Right lobe of liver (tissue), 6 donors: ENCODE results near the gene CDHR5. TPM values are rescaled to one million over a fixed set of nuclear protein-coding genes. Genes with fewer than 3 reads are reported as not detected.

Source experiments
- ATAC-seq, 4 donors: fragments of 200-7000 bp; cut with Tn5 transposase; one replicate each; pipeline ENCODE4 v1.9.1; 2020; ENCODE audit warnings: mild to moderate bottlenecking in 4 of 4, moderate library complexity in 4 of 4
- DNase-seq, 3 donors: peaks; one replicate each; pipeline ENCODE4 v3.0.0-alpha.2; 2020
- H3K27ac ChIP-seq, 3 donors: fragments of 200-600 bp; one replicate each; pipeline ENCODE4 v1.8.0; 2022
- H3K27me3 ChIP-seq, 2 donors: fragments of 200-600 bp; one replicate each; pipeline ENCODE4 v1.8.0; 2022
- H3K36me3 ChIP-seq, 4 donors: fragments of 200-600 bp; sonication (generic) in 1 of 4; one replicate each; pipeline versions ENCODE4 v1.5.1 to v1.8.0; 2017 to 2022; ENCODE audit warnings: control low read depth in 1 of 4
- H3K4me1 ChIP-seq, 4 donors: fragments of 200-600 bp; sonication (generic) in 1 of 4; one replicate each; pipeline versions ENCODE4 v1.5.1 to v1.8.0; 2017 to 2022; ENCODE audit warnings: control low read depth in 1 of 4
- H3K4me3 ChIP-seq, 3 donors: fragments of 200-600 bp; one replicate each; pipeline ENCODE4 v1.8.0; 2022
- H3K9me3 ChIP-seq, 4 donors: fragments of 200-600 bp; sonication (generic) in 1 of 4; one replicate each; pipeline versions ENCODE4 v1.5.1 to v1.8.0; 2017 to 2022; ENCODE audit warnings: control low read depth in 1 of 4
- POLR2A ChIP-seq: fragments of 450-650 bp; IDR thresholded peaks from one replicate; pipeline ENCODE4 v1.6.1; 2017; ENCODE audit warnings: antibody characterized with exemption, mild to moderate bottlenecking
- WGBS: methylation state at CpG from one replicate; pipeline ENCODE4 v1.1.6; 2018; ENCODE audit warnings: low coverage, low lambda C conversion rate; ENCODE audit not compliant: insufficient coverage; ENCODE audit errors: missing lambda C conversion rate; 5-methylcytosine and 5-hydroxymethylcytosine counted together
- intact Hi-C, 2 donors: fragments of 100-400 bp; cut with DNase I; formaldehyde crosslinking; loops; one replicate each; pipeline versions ENCODE4 v1.11.2 to v1.14.1; 2022
- total RNA-seq, 6 experiments: library from RNA; depleted of rRNA in 2 of 6; stranded (reverse); fragments of >200 nt in 2 of 6; fragmentation: NEBNext Ultra II Directional in 3 of 6; extraction: Animal tissue kit (Norgen Biotek cat#: 25700) in 3 of 6; gene quantifications; one replicate each; pipeline versions ENCODE4 v1.1.0 to v1.2.4, GENCODE V29; 2016 to 2023
- TF ChIP-seq, protein P1 (sequence below), 4 donors: fragments of 200-600 bp in 3 of 4; fragments of 450-650 bp in 1 of 4; IDR thresholded peaks; one replicate each; pipeline versions ENCODE4 v1.5.1 to v1.8.0; 2016 to 2022; ENCODE audit warnings: antibody characterized with exemption in 4 of 4, mild to moderate bottlenecking in 2 of 4
- donor health status: DM: no; HTN: yes; CAD: no.
- donor health status: DM: no; HTN: no; CAD: no.
- donor health status: DM: no; HTN: no; CAD: no.
- donor health status: DM: no; HTN: yes; CAD: no.
- donor health status: DM: no; HTN: yes; CAD: no.

The CDHR5 gene
- total RNA-seq, 6 experiments from 2014 or later: 59.4 to 162 (median 80.7) TPM

- H3K27me3 ChIP-seq: no peaks in the 10 kb centered on the region
- H3K4me3 ChIP-seq: no peak overlapping the region
- TF ChIP-seq POLR2A: no peak
- TF ChIP-seq, protein P1, sequence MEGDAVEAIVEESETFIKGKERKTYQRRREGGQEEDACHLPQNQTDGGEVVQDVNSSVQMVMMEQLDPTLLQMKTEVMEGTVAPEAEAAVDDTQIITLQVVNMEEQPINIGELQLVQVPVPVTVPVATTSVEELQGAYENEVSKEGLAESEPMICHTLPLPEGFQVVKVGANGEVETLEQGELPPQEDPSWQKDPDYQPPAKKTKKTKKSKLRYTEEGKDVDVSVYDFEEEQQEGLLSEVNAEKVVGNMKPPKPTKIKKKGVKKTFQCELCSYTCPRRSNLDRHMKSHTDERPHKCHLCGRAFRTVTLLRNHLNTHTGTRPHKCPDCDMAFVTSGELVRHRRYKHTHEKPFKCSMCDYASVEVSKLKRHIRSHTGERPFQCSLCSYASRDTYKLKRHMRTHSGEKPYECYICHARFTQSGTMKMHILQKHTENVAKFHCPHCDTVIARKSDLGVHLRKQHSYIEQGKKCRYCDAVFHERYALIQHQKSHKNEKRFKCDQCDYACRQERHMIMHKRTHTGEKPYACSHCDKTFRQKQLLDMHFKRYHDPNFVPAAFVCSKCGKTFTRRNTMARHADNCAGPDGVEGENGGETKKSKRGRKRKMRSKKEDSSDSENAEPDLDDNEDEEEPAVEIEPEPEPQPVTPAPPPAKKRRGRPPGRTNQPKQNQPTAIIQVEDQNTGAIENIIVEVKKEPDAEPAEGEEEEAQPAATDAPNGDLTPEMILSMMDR (IDR thresholded peaks at IDR 0.05): no peak
- no peaks in the 10 kb centered on the region for H3K9me3 ChIP-seq
- DNase-seq: no peak
- intact Hi-C loops: no loop called here
- no peaks in the 10 kb centered on the region for H3K36me3 ChIP-seq
- ATAC-seq: no peak
- peaks cover 0 to 14% (median 4%) of the 10 kb centered on the region in 4 donors for H3K4me1 ChIP-seq
- no CpG with 5 or more reads among the region's 9 CpGs for WGBS
- H3K27ac ChIP-seq: no peak overlapping the region
Measured at GRCh38 chr11:643366-643765, 18.6 kb upstream of the CDHR5 start.

GRCh38 chr11:641806-642370, 17.1 kb upstream of the CDHR5 start:
- no peaks in the 10 kb centered on the region for H3K9me3 ChIP-seq
- 80% methylated on average over 2 of the region's 19 CpGs for WGBS
- DNase-seq: no peak

DNA sequence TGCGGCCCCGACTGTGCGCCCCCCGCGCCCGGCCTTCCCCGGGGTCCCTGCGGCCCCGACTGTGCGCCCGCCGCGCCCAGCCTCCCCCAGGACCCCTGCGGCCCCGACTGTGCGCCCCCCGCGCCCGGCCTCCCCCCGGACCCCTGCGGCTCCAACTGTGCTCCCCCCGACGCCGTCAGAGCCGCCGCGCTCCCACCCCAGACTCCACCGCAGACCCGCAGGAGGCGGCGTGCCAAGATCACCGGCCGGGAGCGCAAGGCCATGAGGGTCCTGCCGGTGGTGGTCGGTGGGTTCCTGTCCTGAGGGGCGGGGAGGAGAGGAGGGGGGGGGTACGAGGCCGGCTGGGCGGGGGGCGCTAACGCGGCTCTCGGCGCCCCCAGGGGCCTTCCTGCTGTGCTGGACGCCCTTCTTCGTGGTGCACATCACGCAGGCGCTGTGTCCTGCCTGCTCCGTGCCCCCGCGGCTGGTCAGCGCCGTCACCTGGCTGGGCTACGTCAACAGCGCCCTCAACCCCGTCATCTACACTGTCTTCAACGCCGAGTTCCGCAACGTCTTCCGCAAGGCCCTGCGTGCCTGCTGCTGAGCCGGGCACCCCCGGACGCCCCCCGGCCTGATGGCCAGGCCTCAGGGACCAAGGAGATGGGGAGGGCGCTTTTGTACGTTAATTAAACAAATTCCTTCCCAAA, 15.4 kb upstream of the CDHR5 start:
- H3K9me3 ChIP-seq: no peaks in the 10 kb centered on the region
- H3K36me3 ChIP-seq: no peaks in the 10 kb centered on the region
- no peak overlapping the region for H3K27ac ChIP-seq
- H3K4me3 ChIP-seq: no peak overlapping the region
- intact Hi-C loops: no loop called here
- H3K27me3 ChIP-seq: no peaks in the 10 kb centered on the region
- peaks cover 0 to 9% (median 0%) of the 10 kb centered on the region in 4 donors for H3K4me1 ChIP-seq
- WGBS: 50% methylated on average over 3 of the region's 69 CpGs
- TF ChIP-seq, protein P1 (IDR thresholded peaks at IDR 0.05): no peak
- no peak for TF ChIP-seq POLR2A
- ATAC-seq: no peak
- DNase-seq: no peak

More at GRCh38 chr11:641806-642370, 17.1 kb upstream of the CDHR5 start:
- Histone ChIP-seq H3K27ac (no peak overlapping the region), H3K4me3 (no peak overlapping the region), H3K36me3 (no peaks in the 10 kb centered on the region), H3K4me1 (peaks cover 0 to 13% (median under 1%) of the 10 kb centered on the region in 4 donors), H3K27me3 (no peaks in the 10 kb centered on the region)
- intact Hi-C loops: no loop called here
- TF ChIP-seq POLR2A: no peak
- TF ChIP-seq, protein P1 (IDR thresholded peaks at IDR 0.05): no peak
- ATAC-seq: no peak

GRCh38 chr11:639332-639955, 14.7 kb upstream of the CDHR5 start:
- H3K36me3 ChIP-seq: no peaks in the 10 kb centered on the region
- peaks cover 0 to 9% (median 0%) of the 10 kb centered on the region in 4 donors for H3K4me1 ChIP-seq
- no CpG with 5 or more reads among the region's 80 CpGs for WGBS
- intact Hi-C loops: no loop called here
- TF ChIP-seq POLR2A: no peak
- TF ChIP-seq, protein P1 (IDR thresholded peaks at IDR 0.05): no peak
- no peak for DNase-seq
- ATAC-seq: no peak
- H3K27ac ChIP-seq: no peak overlapping the region
- no peak overlapping the region for H3K4me3 ChIP-seq
- no peaks in the 10 kb centered on the region for H3K27me3 ChIP-seq
- H3K9me3 ChIP-seq: no peaks in the 10 kb centered on the region
